IPS-18c (cell line): ENCODE results near the gene POP7.

Experiments used
- H3K4me3 ChIP-seq: 2 replicates; pipeline ENCODE4 v1.7.0; 2013; ENCODE audit warnings: low read depth, mild to moderate bottlenecking, low read length, moderate library complexity; ENCODE audit not compliant: insufficient read depth
- H3K9me3 ChIP-seq: one replicate; pipeline ENCODE4 v1.6.1; 2013; ENCODE audit warnings: mild to moderate bottlenecking, low read length, moderate library complexity; ENCODE audit not compliant: control insufficient read depth, insufficient read depth

POP7 gene

GRCh38 chr7:100677308-100678267 lies 28.3 kb upstream of the POP7 start:
- no peak overlapping the region for H3K4me3 ChIP-seq
- peaks cover 2% of the 10 kb centered on the region for H3K9me3 ChIP-seq

GRCh38 chr7:100678291-100678984 lies 27.5 kb upstream of the POP7 start:
- H3K9me3 ChIP-seq = peaks cover 2% of the 10 kb centered on the region
- H3K4me3 ChIP-seq = no peak overlapping the region

GRCh38 chr7:100679129-100679926 lies 26.6 kb upstream of the POP7 start:
- peaks cover 2% of the 10 kb centered on the region for H3K9me3 ChIP-seq
- H3K4me3 ChIP-seq = no peak overlapping the region

DNA sequence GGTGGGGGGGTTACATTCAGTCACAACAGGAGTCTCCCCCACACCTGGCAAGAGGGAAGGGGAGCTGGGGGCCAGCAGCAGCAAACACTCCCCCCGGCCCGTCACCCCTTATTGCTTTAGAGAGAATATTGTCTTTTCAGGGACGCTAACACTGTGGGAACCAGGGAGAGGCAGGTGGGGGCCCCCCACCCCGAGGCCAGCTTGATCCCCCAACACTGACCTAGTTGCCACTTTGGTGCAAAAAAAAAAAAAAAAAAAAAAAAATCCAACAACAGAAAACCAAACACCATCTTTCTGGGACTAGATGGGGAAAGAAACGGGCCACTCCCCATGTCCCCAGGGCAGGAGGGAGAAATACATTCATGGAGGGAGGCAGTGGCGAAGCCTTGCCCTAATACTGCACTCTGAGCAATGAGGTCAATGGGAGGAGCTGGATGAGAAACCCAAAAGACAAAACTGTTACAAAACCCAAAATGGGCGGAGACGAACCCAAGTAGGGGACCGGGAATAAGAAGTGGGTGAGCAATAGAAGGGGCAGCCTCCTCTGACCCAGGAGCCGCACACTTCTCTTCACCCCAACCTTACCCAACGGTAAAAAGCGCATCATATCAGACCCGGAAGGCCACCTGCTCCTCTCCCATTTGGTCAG lies 25.9 kb upstream of the POP7 start:
- H3K4me3 ChIP-seq = no peak overlapping the region
- H3K9me3 ChIP-seq = peaks cover 2% of the 10 kb centered on the region

DNA sequence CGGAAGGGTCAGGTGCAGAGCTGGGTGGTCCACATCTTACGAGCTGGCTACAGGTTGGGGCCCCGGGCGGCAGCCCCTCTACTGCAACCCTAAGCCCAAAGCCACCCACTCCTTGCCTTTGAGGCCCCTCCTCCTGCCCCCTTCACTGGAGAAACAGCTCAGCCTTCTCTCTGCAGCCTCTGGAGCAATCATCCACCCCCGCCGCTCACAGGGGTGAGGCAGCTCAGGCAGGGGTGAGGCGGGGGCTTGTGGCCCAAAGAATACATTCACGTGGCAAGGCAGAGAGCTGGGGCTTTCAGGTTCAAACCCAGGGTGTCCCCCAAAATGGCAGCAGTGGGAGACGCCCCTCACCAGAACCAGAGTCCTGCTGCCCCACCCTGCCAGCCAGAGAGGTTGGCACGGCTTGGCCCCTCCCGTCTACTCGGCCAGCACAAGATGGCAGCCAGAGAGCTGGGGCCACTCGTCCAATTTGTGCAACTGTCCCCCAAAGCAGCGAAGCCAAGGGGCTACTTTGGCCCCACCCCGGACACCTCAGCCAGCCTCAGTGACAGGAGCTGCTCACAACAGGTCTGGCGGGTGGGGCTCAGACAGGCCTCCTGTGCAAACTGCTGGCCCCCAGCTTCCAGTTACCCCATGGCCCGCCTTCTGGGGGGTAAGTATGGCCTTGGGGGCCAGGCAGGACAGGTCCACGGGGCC lies 25.2 kb upstream of the POP7 start:
- peaks cover 2% of the 10 kb centered on the region for H3K9me3 ChIP-seq
- H3K4me3 ChIP-seq = no peak overlapping the region

GRCh38 chr7:100681491-100682227 lies 24.3 kb upstream of the POP7 start:
- peaks cover 2% of the 10 kb centered on the region for H3K9me3 ChIP-seq
- H3K4me3 ChIP-seq = no peak overlapping the region

DNA sequence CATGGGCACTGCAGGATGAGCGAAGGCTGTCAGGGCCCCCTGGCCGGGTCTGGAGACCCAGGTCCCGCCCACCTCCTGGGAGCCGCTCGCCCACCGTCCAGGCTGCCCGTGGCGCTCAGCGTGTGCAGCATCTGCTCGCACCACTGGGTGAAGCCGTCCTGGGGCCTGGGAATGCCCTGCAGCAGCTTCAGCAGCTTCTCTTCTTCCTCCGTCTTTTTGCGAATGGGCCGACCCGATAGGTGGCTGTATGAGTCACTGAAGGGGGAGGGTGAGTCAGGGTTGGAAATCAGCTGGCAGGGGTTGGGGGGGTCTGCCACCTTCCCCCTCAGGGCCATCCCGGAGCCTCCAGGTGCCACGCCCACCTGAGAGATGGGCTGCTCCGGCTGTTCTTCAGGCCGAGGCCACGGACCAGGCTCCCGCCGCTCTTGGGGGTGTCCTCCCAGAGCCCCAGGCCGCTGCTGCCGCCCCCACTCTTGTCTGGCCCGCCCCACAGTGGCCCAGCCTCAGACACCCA lies 23.6 kb upstream of the POP7 start:
- Histone ChIP-seq H3K9me3 (peaks cover 2% of the 10 kb centered on the region), H3K4me3 (no peak overlapping the region)

DNA sequence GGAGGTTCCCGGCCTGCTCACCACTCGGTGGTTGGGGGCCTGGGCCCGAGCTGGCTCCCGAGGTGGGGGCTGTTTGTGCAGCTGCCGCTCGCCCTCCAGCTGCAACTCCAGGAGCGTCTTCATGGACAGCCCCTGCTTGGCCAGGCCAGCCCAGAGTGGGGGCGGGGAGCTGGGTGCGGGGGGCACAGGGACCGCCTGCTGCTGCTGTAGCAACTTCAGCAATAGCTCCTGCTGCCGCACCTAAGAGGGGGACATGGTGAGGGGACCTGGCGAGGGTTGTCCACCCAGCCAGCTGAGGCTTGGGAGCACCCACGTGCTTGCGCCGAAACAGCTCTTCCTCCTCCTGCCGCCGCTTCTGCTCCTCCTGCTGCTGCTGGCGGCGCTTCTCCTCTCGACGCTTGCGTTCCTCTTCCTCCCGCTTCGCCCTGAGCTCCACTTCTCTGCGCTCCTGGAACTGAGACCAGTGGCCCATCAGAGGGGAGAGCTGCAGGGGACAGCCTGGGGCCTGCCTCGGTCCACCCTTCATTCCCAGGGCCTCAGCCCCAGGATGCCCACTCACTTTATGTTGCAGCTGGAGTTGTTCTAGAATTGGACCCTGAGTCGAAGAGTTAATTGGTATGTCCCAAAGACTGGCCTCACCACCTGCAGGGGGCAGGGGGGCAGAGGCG lies 22.8 kb upstream of the POP7 start:
- Histone ChIP-seq H3K9me3 (peaks cover 2% of the 10 kb centered on the region), H3K4me3 (no peak overlapping the region)

GRCh38 chr7:100683659-100684533 lies 22.0 kb upstream of the POP7 start:
- peaks cover 2% of the 10 kb centered on the region for H3K9me3 ChIP-seq
- no peak overlapping the region for H3K4me3 ChIP-seq

DNA sequence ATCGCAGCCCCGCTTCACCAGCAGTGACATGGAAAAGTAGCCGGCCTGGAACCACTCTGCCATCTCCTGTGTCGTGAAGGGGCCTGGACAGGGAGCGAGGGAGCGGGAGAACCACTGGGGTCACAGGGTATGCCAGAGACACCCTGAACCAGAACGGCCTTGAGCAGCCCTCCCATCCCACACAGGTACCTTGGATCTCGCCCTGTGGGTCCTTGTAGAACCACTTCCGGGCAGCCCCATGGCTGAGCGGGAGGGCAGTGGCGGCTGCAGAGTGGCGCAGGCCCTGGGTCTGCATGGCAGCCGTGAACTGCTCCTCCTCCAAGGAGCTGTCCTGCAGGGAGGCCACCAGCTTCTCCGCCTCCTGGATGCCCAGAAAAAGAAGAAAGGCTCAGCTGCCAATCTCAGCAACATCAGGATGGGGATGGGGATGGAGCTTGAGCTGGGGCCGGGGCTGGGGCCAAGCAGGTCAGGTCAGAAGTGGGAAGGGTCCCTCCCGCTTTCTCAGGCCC lies 21.3 kb upstream of the POP7 start:
- peaks cover 4% of the 10 kb centered on the region for H3K9me3 ChIP-seq

GRCh38 chr7:100685049-100685605 lies 20.8 kb upstream of the POP7 start:
- H3K4me3 ChIP-seq = no peak overlapping the region
- peaks cover 4% of the 10 kb centered on the region for H3K9me3 ChIP-seq

More for the DNA sequence above, 21.3 kb upstream of the POP7 start:
- H3K4me3 ChIP-seq = no peak overlapping the region

DNA sequence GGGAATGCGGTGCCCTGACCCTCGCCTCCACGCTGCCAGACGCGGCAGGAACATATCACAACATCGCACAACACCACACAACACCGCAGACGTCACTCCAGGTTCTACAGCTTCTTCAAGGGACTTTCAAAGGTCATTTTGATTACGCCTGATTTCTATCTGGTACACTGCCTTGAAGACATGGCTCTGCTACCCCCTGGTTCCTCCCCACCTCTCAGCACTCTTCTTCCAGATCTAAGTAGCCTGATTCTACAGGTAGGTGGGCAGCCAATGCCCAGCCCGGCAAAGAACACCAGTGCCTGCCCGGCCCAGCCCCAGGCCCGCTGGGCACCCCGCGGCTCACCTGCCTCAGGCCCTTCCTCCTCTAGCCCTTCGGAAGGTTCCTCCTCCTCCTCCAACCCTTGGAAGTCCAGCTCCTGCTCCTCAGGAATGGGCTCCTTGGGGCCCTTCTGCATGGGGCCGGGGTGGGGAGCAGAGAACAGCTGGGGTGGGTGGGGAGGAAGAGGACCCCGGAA lies 20.2 kb upstream of the POP7 start:
- H3K4me3 ChIP-seq = no peak overlapping the region
- peaks cover 4% of the 10 kb centered on the region for H3K9me3 ChIP-seq

GRCh38 chr7:100686201-100686821 lies 19.6 kb upstream of the POP7 start:
- Histone ChIP-seq H3K9me3 (peaks cover 2% of the 10 kb centered on the region), H3K4me3 (no peak overlapping the region)
